HG02840 (cell line): Measurements from ENCODE around the gene ALDOA.

ENCODE experiments used
- ATAC-seq: cut with Tn5 transposase; IDR thresholded peaks from one replicate; pipeline ENCODE4 v1.9.1; 2021; ENCODE audit warnings: mild to moderate bottlenecking, moderate library complexity, moderate number of reproducible peaks; ENCODE audit not compliant: unreplicated experiment, low FRiP score

The ALDOA gene

DNA sequence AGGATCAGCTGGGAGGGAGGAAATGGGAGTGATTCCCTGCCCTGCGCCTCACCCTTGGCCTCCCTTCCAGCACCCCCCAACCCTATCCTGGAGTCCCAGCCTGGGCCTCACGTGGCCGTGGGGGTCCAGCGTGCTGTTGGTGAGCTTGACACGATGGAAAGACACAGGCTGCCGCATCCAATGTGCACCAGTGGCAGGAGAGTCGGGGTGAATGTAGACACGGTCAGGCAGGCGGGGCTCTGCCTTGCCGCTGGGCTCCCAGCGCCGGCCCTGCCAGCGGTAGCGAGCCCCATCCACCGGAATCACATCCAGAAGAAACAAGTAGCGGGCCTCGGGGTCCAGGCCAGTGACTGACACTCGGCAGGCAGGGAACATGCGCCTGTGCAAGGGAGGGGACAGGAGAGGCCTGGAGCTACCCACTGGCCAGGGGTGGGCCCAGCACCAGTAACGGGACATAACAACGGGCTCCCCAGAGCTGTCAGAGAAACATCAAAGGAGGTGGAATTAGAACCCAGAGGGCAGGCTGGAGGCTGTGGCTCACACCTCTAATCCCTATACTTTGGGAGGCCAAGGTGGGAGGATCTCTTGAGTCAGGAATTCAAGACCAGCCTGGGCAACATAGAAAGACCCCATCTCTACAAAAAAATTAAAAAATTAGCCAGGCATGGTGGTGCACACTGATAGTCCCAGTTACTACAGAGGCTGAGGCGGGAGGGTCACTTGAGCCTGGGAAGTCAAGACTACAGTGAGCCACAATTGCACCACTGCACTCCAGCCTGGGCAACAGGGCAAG is 23.5 kb downstream of the ALDOA start:
- no peak for ATAC-seq

DNA sequence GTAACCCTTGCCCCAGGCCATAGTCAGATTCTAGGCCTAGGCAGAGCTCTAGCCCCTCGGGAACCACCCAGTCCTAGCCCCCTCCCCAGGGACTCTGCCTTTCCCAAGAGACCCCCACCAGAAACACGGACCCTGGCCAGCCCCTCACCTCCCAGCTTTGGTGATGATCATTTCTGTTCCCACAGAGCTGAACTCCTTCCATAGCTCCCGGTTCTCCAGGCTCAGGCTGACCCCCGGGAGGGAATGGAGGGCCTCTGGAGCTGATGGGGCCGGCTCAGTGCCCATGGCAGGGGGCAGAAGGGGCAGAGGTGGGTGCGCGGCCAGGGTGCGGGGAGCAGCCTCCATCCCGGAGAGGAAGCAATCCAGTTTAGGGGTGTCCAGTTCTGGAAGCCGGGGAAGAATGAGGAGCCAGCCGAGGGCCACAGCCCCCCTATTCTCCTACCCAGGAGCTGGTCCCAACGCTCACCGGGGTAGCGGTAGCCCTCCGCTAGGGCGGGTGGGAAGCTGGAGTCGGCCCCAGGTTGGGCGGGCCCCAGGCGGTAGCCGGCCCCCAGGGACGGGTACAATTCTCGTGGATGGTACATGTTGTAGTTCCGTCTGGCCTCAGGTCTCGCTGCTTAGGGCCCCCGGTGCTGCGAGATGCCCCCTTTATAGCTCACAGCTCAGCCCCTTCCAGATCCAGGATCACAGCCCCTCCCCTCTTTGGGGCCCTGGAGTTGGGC is 25.2 kb downstream of the ALDOA start:
- ATAC-seq: no peak

DNA sequence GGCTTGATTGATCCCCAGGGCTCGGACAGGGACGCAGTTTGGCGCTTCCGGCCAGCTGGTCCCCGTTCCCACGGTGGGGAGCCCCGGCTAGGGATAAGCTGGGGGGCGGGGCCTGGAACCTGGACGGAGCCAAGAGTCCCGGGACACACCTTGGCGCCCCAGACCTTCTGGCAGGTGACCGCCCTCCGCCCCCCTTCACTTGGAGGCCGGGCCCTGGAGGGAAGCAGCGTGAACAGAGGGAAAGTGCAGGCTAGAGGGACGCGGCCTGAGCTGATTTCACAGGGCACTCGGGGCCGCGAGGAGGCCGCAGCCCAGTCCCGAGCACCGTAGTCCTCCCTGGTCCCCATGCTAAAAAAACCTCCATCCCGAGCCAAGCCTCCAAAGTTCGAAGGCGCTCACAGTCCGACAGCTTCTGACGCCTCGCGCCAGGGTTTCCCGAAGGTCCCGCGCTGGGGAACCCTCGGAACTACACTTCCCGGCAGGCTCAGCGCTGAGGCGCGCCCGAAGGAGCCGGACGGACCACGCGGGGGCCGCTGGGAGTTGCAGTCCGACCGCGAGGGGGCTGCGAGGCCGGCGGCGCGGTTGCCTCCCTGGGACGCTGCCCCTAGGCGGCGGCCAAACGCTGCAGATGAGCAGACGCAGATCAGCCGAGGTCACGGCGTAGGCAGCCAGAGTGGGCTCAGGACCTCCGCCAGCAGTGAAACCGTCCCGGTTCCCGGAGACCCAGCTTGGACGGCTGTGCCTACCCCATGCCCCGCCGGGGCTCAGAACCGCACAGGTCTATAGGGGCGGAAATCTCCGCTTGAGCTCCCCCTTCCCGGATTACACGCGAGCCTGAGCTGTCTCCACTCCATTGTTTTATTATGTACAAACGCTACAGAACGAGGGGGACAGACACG is 26.2 kb downstream of the ALDOA start, which contains the start of gene TBX6:
Gene TBX6, minus strand, starts transcription at position 451 of the 899 bp plus-strand sequence. CDS start 731 bp downstream, outside the sequence.
- ATAC-seq: peak; percentile 58

DNA sequence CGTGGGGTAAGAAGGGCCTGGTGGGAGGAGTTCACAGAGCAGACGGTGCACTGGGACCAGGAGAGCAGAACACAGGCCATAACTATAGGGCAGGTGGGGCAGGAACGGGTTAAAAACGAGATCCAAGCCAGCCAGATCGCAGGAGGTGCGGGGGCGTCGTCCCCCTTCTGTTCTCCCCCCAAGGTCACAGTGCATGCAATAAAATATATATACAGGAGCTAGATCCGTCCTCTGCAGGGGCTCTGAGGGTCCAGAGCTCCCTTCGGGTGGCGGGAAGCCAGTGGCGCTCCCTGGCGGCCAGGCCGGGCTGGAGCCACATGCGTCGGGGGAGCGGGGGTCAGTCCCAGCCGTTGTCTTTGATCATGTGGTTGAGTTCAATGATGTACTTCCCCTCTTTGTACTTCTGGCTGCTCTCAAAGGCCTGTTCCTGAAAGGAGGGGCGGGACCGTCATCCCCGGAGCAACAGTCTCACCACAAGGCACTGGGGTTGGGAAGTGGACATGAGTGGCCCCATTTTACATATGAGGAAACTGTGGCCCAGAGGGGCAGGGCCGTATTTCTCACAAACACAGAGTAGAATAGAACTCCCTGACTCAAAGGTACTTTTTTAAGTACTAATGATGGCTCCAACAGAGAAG is 26.9 kb downstream of the ALDOA start:
- ATAC-seq: peak; percentile 38

DNA sequence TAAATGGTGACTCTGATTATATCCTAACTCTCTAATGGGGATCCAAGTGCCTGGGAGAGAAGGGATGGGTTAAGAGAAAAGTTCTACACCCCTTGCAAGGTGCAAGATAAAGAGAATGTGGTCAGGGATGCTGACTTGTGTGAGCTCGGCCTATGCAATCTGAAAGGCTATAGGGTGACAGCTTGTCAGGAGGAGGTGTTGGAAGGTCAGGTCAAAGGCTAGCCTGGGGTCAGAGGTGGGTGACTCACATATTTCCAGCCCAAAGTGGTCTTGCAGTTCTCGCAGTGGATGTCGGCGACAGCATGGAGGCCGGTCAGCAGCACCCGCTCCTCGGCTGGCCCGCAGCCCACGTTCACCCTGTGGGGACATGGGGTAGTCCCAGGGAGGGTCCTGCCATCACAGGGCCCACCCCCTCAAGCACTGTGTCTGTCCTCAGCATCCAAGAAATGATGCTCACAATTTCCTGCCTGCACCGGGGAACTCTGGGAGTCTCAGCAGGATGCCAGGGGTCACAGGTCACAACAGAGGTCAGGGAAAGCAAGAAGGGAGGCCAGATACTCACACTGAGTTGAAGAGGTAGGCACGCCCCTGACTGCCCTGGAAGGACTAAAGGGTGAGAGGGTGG is 29.1 kb downstream of the ALDOA start:
- ATAC-seq: no peak

DNA sequence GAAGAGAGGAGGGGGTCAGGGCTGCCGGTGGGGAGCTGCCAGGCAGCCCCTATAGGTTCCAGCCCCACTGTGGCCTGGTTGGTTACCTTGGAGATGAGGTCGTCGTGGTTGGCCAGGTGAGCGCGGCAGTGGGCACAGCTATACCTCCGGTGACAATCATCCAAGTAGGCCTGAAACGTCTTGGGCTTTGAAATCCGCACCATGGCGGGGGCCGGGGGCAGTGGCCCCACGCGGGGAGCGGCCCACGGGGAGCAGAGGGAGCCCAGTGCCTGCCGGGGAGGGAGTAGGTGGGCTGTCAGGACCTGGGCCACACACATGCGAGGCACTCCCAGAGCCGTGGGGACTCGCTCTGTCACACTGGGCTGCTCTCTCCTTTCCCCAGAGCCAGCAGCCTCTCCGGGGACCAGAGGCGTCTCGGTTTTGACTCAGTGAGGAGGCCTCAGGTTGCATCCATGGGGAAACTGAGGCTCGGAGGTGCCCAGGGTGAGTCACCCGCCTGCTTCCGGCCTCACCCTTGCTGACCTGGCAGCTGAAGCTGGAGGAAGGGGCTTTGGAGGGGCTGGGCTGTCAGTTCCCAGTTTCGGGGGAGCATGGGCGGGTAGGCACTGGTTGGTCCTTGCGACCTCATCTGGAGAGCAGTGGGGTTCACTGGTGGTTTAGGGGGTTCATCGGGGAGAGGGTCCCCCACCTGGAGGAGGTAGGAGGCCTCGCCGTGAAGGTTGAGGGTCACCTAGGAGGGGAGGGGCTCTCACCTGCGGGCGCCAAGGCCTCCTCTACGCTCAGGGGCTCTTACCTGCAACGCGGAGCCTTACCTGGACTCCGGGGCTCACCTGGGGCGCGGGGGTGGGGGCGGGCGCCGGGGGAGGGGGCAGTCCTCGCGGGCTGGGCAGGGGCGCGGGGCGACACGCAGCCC is 29.9 kb downstream of the ALDOA start:
- ATAC-seq: no peak

DNA sequence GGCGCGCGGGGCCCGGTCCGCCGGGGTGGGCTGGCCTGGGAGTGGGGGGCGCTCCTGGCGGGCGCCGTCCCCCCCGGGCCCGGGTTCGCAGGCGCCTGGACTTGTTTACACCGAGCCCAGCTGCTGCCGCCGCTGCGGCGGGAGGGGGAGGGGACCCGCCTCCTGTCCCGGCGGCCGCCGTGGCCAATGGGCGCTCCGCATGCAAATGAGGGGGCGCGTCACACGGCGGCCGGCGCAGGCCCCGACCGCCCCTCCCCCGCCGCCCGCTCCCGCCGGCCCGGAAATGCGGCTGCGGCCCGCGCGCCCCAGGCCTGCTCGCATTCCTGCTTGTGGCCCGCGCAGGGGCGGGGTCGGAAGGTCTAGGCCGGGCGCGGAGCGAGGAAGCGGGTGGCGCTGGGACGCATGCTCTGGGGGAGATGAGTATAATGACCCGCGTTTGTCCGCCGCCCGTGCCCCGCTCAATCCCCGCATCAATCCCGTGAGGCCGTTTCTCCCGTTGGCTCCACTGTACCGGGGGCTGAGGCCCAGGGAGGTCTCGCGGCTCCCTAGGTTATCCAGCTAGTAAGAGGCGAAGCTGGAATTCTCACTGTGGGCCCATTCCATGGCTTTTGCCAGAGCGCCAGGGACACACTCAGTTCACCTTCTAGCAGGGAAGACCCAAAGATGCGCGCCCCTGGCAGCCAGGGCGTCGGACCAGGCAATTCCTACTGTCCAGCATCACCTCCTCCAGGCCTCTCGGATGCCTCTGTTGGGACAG is 30.7 kb downstream of the ALDOA start, which contains the start of gene YPEL3:
Gene YPEL3, minus strand, starts transcription at position 109 of the 757 bp plus-strand sequence. CDS start 731 bp downstream, outside the sequence.
- peak; percentile 50 for ATAC-seq

DNA sequence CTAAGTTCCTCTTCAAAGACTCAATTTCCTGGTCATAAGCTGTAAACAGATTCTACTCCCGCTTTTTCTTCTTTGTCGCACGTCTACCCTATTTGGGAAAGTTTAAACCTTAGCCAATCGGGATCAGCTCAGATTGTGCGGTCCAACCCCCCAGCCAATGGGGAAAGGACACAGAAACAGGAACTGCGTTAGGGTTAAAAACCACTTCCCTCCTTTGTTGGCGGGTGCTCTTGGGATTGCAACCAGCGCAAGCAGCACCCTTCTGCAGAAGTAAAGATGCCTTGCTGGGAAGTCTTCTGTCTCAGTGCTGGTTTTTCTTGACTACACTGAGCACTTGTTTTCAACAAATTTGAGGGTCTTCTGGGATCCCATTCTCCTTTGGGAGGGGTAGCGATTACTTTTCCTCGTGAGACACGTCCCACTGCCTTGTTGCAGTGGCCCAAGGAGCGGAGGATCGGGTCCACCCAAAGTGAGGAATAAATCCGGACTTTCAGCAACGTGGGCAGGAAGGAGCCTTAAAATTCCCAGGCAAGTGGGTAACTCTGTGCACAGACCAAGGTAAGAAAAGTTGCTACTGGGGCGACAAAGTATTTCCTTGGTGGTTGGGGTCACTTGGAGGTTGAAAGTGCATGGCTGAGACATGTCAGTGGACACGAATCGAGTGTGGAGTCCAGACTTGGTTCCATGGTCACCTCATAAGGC is 31.5 kb downstream of the ALDOA start:
- no peak for ATAC-seq

DNA sequence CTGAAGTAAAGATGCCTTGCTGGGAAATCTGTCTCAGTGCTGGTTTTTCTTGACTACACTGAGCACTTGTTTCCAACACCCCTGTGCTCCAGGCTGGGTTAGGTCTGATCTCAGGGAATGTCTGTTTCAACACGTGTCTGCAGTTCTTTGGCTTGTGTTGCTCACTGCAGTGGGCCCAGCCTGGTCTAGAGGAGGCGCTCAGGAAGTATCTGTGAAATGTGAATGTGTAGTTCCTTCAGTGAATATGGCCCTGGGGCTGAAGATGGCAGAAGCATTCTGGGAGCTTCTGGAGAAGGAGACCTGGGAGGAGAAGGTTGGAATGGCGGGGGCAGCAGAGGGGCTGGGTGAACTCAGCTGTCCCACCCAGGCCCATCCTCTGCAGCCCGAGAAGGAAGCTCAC is 38.5 kb downstream of the ALDOA start:
- ATAC-seq: no peak

DNA sequence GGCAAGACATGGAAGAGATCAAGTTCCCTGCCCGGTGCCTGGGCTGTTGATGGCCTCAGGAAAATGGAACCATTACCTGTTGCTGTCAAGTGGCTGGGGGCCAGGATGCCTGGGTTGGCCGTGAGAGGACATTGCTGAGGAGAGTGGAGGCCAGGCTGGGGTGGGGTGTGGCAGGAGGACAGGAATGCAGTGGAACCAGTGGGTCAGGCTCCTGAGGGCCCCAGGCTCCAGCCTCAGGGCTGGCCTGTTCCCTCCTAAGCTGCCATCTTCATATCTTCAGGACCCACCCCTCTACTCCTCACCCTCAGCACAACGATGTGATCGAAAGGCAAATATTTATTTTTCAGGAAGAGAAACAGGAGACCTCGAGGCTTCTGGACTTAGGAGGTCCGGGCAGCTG is 38.9 kb downstream of the ALDOA start:
- no peak for ATAC-seq

DNA sequence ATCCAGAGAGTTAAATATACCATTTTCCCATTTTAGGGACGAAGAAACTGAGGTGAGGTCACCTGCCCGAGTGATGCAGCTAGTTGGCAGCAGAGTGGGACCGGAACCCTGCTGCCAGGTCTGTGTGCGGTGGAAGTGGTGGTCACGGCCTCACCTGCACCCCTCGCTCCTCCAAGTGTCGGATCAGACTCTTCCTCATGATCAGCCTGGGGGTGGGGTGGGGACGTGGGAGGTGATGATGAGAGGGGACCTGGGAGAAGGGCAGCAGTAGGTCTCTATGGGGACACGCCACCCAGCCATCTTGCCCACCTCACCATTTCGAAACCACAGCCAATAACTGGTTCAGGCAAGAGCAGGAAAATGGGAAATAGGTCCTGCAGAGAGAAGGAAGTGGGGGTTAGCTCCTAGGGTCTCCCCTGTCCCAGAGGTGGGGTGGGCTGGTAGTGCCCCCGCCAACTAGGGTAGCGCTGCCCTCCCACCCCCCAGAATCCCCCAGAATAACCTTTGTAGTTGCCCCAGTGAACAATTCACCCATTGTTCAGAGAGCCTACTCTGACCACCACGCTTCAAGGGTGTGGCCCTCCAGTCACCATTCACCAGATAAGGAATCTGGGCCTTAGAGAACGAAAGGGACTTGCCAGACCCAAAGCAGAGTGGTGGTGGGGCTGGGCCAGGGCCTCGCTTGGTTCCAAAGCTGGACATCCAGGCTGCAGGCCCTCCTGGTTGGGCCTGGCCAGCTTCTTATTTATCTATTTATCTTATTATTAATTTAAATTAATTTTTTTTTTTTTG is 42.7 kb downstream of the ALDOA start:
- no peak for ATAC-seq

DNA sequence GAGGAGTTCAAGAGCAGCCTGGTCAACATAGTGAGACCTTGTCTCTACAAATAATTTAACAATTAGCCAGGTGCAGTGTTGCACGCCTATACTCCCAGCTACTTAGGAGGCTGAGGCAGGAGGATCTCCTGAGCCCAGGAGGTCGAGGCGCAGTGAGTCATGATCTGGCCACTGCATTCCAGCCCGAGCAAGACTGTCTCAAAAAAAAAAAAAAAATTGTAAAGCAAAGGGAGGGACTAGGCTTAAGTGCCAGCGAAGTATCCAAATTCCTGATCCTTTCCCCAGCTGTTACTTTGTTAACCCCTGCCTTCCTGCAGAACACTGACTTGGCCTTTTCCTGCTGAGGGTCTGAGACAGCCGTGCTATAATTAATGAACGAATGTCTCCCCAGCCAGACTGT is 45.1 kb downstream of the ALDOA start:
- no peak for ATAC-seq

DNA sequence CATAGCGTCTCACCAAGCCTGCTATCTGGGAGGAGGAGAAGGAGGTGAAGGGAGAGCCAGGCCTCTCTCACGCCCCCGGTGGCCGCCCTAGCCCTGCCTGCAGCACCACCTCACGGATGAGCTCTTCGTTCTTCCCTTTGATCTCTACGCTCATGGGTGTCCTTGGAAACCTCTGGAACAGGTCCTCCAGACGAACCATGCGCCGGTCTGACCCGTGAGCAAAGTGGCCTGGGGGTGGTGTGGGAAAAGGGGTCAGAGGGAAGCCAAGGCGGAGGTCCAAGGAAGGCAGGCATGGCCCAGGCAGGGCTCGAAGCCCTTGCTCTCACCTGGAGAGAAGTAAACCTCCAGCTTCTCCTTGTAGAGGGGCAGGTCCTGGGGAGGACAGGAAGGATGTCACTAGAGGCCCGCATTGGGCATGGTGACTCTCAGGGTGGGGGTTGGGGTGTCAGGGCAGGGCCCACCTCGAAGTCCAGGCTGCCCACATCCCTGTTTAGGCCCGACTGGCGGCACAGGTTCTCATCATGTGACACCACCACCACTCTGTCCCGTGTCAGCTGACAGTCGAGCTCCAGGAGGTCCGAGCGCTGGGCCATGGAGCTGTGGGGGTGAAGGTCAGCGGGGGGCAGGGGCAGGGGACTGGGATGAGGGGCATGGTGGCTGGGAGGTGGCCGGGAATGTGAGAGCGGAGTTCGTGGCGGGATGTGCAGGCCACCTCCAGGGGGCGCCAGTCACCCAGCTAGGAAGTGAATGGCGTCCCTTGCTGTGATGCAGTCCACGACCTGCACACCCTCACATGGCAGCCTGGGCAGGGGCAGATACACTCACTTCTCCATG is 46.9 kb downstream of the ALDOA start:
- no peak for ATAC-seq

DNA sequence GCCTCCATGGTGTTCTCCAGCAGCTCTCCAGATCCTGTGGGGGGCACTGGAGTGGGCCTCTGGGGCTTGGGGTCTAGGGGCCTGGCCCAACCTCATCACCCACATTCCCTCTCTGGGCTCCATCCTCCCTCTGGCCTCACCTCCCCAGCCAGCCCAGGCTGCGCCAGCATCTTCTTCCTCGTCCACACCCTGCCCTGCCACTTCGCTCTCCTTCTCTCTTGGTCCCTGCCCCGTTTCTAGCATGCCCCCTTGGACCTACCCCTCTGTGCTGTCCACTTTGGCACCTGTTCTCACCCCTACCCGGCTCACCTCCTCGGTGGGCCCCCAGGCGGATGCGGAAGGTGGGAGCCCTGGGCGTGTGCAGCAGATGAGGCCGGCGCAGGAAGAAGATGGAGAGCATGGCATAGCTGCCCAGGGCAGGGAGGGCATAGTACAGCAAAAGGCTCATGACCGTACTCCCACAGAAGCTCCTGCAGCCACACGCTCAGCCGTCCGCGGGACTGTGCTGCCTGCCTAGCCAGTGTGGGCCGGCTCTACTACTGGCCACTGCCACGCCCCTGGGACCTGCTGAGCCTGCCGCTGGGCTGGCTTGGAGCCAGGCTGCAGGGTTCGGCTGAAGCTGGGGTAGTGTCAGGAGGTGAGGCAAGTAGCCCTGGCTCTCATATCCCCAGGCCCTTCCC is 47.6 kb downstream of the ALDOA start, which contains the start of gene GDPD3:
Gene GDPD3, minus strand, starts transcription at position 507 of the 680 bp plus-strand sequence. Its CDS starts 59 bp downstream, at position 448.
- no peak for ATAC-seq

DNA sequence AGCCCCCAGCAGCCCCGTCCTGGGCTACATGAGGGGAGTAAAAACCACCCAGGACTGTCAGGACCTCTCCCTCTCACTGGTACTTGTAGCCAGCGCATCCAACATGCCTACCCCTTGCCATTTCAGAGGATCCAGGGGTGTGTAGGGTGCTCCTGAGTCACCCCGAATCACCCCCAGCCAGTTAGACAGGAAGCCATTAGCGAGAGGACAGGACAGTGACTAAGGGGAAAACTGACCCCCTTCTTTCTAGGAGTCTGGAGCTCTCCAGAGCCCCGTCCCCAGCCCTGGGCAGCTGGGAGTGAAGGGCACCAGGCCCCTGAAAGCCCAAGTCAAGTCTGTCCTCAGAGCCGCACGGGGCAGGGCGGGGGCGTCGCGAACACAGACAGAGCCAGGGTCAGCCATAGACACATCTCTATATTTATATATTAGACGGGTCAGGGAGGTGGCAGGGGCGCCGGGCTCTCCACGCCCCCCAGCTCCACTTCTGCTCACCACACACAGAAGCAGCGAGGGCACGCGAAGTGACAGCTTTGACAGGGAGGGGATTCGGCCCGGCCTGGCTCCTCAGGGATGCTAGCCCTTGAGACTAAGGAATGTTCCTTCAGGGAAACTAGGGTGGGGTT is 48.3 kb downstream of the ALDOA start:
- ATAC-seq: no peak
